HepG2 (cell line): ENCODE results near the gene UGT1A7. TPM values are rescaled to one million over a fixed set of nuclear protein-coding genes. Genes with fewer than 3 reads are reported as not detected.

Experiments
- CHD2 ChIP-seq: IDR thresholded peaks from 2 replicates; pipeline ENCODE4 v1.6.1; 2011; ENCODE audit warnings: low read depth, low read length, improper control_type of control experiment
- FOXA1 ChIP-seq, 2 experiments: fragments of 450-650 bp in 1 of 2; sonication (generic) in 1 of 2; formaldehyde crosslinking in 1 of 2; IDR thresholded peaks; 2 replicates each; pipeline versions ENCODE4 v1.4.0 to v1.6.1; 2016 to 2020; ENCODE audit warnings: missing genetic modification reagents in 1 of 2
- GATAD1 ChIP-seq: IDR thresholded peaks from 2 replicates; pipeline ENCODE4 v1.6.1; 2016; ENCODE audit warnings: missing genetic modification reagents, missing compliant biosample characterization
- HNF4G ChIP-seq, 2 experiments: sonication (generic) in 1 of 2; formaldehyde crosslinking in 1 of 2; IDR thresholded peaks; 2 replicates each; pipeline versions ENCODE4 v1.4.0 to v1.6.1; 2011 to 2020; ENCODE audit warnings: borderline replicate concordance in 2 of 2, low read depth in 2 of 2, mild to moderate bottlenecking in 2 of 2, low read length in 1 of 2, missing genetic modification reagents in 1 of 2, moderate library complexity in 1 of 2
- HNRNPK ChIP-seq: fragments of 200-400 bp; formaldehyde crosslinking; IDR thresholded peaks from 2 replicates; pipeline ENCODE4 v1.6.1; 2018; ENCODE audit warnings: low read length, low read depth, moderate library complexity, mild to moderate bottlenecking; ENCODE audit not compliant: poor library complexity, severe bottlenecking
- IRF2 ChIP-seq: IDR thresholded peaks from 2 replicates; pipeline ENCODE4 v1.6.1; 2018; ENCODE audit warnings: missing genetic modification reagents, missing compliant biosample characterization
- KDM2A ChIP-seq: sonication (generic); formaldehyde crosslinking; IDR thresholded peaks from 2 replicates; pipeline ENCODE4 v1.4.0; 2020; ENCODE audit warnings: low read depth, missing genetic modification reagents, borderline replicate concordance
- MAZ ChIP-seq, 2 experiments: sonication (generic) in 1 of 2; formaldehyde crosslinking in 1 of 2; IDR thresholded peaks; 2 replicates each; pipeline versions ENCODE4 v1.5.0 to v1.6.1; 2012 to 2020; ENCODE audit warnings: low read depth in 2 of 2, mild to moderate bottlenecking in 2 of 2, borderline replicate concordance in 1 of 2, improper control_type of control experiment in 1 of 2, low read length in 1 of 2, missing genetic modification reagents in 1 of 2, moderate library complexity in 1 of 2
- NFYB ChIP-seq: sonication (generic); formaldehyde crosslinking; IDR thresholded peaks from 2 replicates; pipeline ENCODE4 v1.4.0; 2020; ENCODE audit warnings: missing genetic modification reagents
- ONECUT2 ChIP-seq: sonication (generic); formaldehyde crosslinking; IDR thresholded peaks from 2 replicates; pipeline ENCODE4 v1.4.0; 2020; ENCODE audit warnings: missing genetic modification reagents
- SRSF1 ChIP-seq: fragments of 200-400 bp; formaldehyde crosslinking; optimal IDR thresholded peaks from 2 replicates; pipeline ENCODE3; 2017; ENCODE audit warnings: mild to moderate bottlenecking, low read depth, low read length, moderate library complexity
- STAG1 ChIP-seq: sonication (generic); formaldehyde crosslinking; IDR thresholded peaks from 2 replicates; pipeline ENCODE4 v1.4.0; 2020; ENCODE audit warnings: missing genetic modification reagents
- TCF12 ChIP-seq, 2 experiments: fragments of 450-650 bp in 1 of 2; sonication (generic) in 1 of 2; formaldehyde crosslinking in 1 of 2; IDR thresholded peaks; 2 replicates each; pipeline versions ENCODE4 v1.6.1 to v1.8.0; 2017 to 2022; ENCODE audit warnings: antibody characterized with exemption in 1 of 2, mild to moderate bottlenecking in 1 of 2, missing genetic modification reagents in 1 of 2, moderate library complexity in 1 of 2
- TRIM24 ChIP-seq: sonication (generic); formaldehyde crosslinking; IDR thresholded peaks from 2 replicates; pipeline ENCODE4 v1.8.0; 2022; ENCODE audit warnings: mild to moderate bottlenecking, missing genetic modification reagents
- XBP1 ChIP-seq: sonication (generic); formaldehyde crosslinking; IDR thresholded peaks from 2 replicates; pipeline ENCODE4 v1.5.0; 2020; ENCODE audit warnings: missing genetic modification reagents
- ZMYM3 ChIP-seq: sonication (generic); formaldehyde crosslinking; IDR thresholded peaks from 2 replicates; pipeline ENCODE4 v1.5.1; 2020; ENCODE audit warnings: mild to moderate bottlenecking, missing genetic modification reagents
- ZNF12 ChIP-seq: sonication (generic); formaldehyde crosslinking; IDR thresholded peaks from 2 replicates; pipeline ENCODE4 v1.5.0; 2020; ENCODE audit warnings: missing genetic modification reagents
- ZNF232 ChIP-seq: sonication (generic); formaldehyde crosslinking; IDR thresholded peaks from 2 replicates; pipeline ENCODE4 v1.4.0; 2020; ENCODE audit warnings: missing genetic modification reagents, borderline replicate concordance
- ZNF33B ChIP-seq: sonication (generic); formaldehyde crosslinking; IDR thresholded peaks from 2 replicates; pipeline ENCODE4 v1.5.1; 2020; ENCODE audit warnings: mild to moderate bottlenecking, missing genetic modification reagents
- ZNF589 ChIP-seq: sonication (generic); formaldehyde crosslinking; conservative IDR thresholded peaks from 2 replicates; pipeline ENCODE4 v1.8.0; 2022; ENCODE audit warnings: mild to moderate bottlenecking, moderate library complexity, missing genetic modification reagents
- ZNF703 ChIP-seq: sonication (generic); formaldehyde crosslinking; IDR thresholded peaks from 2 replicates; pipeline ENCODE4 v1.5.1; 2020; ENCODE audit warnings: missing genetic modification reagents, mild to moderate bottlenecking, moderate library complexity, borderline replicate concordance
- ZNF746 ChIP-seq: sonication (generic); formaldehyde crosslinking; IDR thresholded peaks from 2 replicates; pipeline ENCODE4 v1.8.0; 2022; ENCODE audit warnings: mild to moderate bottlenecking, missing genetic modification reagents
- ZNF777 ChIP-seq: sonication (generic); formaldehyde crosslinking; IDR thresholded peaks from 2 replicates; pipeline ENCODE4 v1.4.0; 2020; ENCODE audit warnings: missing genetic modification reagents
- polyA plus RNA-seq, 8 experiments: library from polyadenylated mRNA; depleted of rRNA in 3 of 8; stranded (reverse) in 7 of 8; unstranded in 1 of 8; fragments of >200 nt; fragmentation: Illumina TruSeq in 4 of 8; extraction: Trizol in 4 of 8; gene quantifications; 2 replicates each; pipeline versions ENCODE4 v1.2.1 to v1.2.3, GENCODE V29; 2011 to 2016; ENCODE audit warnings: low read depth in 4 of 8, missing spikeins in 1 of 8, mixed read lengths in 1 of 8; ENCODE audit not compliant: insufficient read depth in 1 of 8
- total RNA-seq, 5 experiments: library from RNA; depleted of rRNA; stranded (reverse); fragments of >200 nt; fragmentation: Illumina TruSeq; extraction: Trizol; gene quantifications; 2 replicates each; pipeline ENCODE4 v1.2.3, GENCODE V29; 2016; ENCODE audit warnings: low read depth in 1 of 5
- TF ChIP-seq, protein P1 (sequence below): IDR thresholded peaks from 2 replicates; pipeline ENCODE4 v1.6.1; 2016; ENCODE audit warnings: low read depth
- TF ChIP-seq, protein P2 (sequence below): sonication (generic); formaldehyde crosslinking; IDR thresholded peaks from 2 replicates; pipeline ENCODE4 v1.5.1; 2020; ENCODE audit warnings: mild to moderate bottlenecking, moderate library complexity, missing genetic modification reagents
- TF ChIP-seq, protein P3 (sequence below): sonication (generic); formaldehyde crosslinking; IDR thresholded peaks from 2 replicates; pipeline ENCODE4 v1.8.1; 2023; ENCODE audit warnings: missing genetic modification reagents, mild to moderate bottlenecking, borderline replicate concordance
- TF ChIP-seq, protein P4 (sequence below): sonication (generic); formaldehyde crosslinking; IDR thresholded peaks from 2 replicates; pipeline ENCODE4 v1.4.0; 2020; ENCODE audit warnings: mild to moderate bottlenecking, missing genetic modification reagents

UGT1A7 gene
- total and polyA plus RNA-seq, 2 of the 13 experiments (the other 11 are each of a cell fraction or from before 2014, with no cell fraction given) = not detected

DNA sequence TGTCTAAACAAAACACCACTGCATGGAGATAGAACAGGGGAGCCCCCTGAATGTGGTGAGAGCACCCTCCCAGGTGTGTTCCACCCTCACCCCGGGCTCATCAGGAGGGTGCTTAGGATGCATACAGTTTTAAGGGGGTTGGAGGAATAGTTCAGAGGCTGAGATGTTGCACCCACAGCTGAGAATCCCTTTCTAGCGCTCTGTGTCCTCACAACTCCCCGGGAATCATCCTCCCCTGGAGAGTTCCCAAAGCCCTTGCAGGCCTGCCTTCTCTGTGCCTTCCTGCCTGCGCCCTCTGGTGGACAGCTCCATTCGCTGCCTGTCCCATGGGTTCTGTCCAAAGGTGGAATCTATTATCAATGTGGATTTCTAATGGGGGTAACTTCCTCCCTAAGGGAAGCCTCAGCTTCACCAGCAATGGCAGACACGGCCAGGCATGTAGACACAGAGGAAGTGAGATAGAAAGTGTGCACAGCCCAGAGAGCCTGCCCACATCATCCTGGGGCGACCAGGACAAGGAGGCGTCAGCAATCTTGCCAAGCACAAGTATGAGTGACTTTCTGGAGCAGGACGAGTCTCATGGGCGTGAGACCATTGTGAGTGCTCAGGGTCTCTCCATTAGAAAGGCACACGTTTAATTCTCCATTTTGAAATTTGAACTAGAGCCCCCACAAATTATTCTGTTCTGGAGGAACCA lies 29.8 kb downstream of the UGT1A7 start (continued):
- 0 out of 2 replicates have a peak, but pooled peaks have one; percentile 41 for TF ChIP-seq HNF4G (IDR thresholded peaks at IDR 0.05; ENCODE audit: borderline replicate concordance, low read depth, low read length)
- no peak for TF ChIP-seq HNF4G (CRISPR knock-in tag; IDR thresholded peaks at IDR 0.05; ENCODE audit: borderline replicate concordance, low read depth)
- TF ChIP-seq, protein P1, sequence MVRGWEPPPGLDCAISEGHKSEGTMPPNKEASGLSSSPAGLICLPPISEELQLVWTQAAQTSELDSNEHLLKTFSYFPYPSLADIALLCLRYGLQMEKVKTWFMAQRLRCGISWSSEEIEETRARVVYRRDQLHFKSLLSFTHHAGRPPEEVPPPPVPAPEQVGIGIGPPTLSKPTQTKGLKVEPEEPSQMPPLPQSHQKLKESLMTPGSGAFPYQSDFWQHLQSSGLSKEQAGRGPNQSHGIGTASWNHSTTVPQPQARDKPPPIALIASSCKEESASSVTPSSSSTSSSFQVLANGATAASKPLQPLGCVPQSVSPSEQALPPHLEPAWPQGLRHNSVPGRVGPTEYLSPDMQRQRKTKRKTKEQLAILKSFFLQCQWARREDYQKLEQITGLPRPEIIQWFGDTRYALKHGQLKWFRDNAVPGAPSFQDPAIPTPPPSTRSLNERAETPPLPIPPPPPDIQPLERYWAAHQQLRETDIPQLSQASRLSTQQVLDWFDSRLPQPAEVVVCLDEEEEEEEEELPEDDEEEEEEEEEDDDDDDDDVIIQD (CRISPR knock-in tag) = no peak
- no peak for TF ChIP-seq CHD2
- no peak for TF ChIP-seq ZNF703
- no peak for TF ChIP-seq ONECUT2
- no peak for TF ChIP-seq HNRNPK
- no peak for TF ChIP-seq ZNF232 (CRISPR knock-in tag)
- no peak for TF ChIP-seq ZMYM3 (CRISPR knock-in tag)
- TF ChIP-seq TRIM24 (CRISPR knock-in tag) = no peak
- no peak for TF ChIP-seq ZNF589
- 0 out of 2 replicates have a peak, but pooled peaks have one; percentile 22 for TF ChIP-seq IRF2 (CRISPR knock-in tag)
- 0 out of 2 replicates have a peak, but pooled peaks have one; percentile 62 for TF ChIP-seq ZNF33B (CRISPR knock-in tag)
- TF ChIP-seq TCF12 (IDR thresholded peaks at IDR 0.05) = no peak
- TF ChIP-seq TCF12 (CRISPR knock-in tag; IDR thresholded peaks at IDR 0.05) = no peak
- TF ChIP-seq ZNF746 (CRISPR knock-in tag) = no peak
- TF ChIP-seq, protein P2, sequence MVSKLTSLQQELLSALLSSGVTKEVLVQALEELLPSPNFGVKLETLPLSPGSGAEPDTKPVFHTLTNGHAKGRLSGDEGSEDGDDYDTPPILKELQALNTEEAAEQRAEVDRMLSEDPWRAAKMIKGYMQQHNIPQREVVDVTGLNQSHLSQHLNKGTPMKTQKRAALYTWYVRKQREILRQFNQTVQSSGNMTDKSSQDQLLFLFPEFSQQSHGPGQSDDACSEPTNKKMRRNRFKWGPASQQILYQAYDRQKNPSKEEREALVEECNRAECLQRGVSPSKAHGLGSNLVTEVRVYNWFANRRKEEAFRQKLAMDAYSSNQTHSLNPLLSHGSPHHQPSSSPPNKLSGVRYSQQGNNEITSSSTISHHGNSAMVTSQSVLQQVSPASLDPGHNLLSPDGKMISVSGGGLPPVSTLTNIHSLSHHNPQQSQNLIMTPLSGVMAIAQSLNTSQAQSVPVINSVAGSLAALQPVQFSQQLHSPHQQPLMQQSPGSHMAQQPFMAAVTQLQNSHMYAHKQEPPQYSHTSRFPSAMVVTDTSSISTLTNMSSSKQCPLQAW (CRISPR knock-in tag) = peak; percentile 61; the same call in 1 of the 2 replicates
- peak; percentile 87 for TF ChIP-seq STAG1 (CRISPR knock-in tag)
- TF ChIP-seq KDM2A (CRISPR knock-in tag) = peak; percentile 42; the same call in 1 of the 2 replicates
- TF ChIP-seq GATAD1 = no peak
- TF ChIP-seq XBP1 (CRISPR knock-in tag) = no peak
- TF ChIP-seq SRSF1 = no peak
- no peak for TF ChIP-seq ZNF12 (CRISPR knock-in tag)
- no peak for TF ChIP-seq FOXA1 (IDR thresholded peaks at IDR 0.05)
- TF ChIP-seq FOXA1 (CRISPR knock-in tag; IDR thresholded peaks at IDR 0.05) = no peak
- TF ChIP-seq NFYB (CRISPR knock-in tag) = no peak
- TF ChIP-seq MAZ (IDR thresholded peaks at IDR 0.05; ENCODE audit: borderline replicate concordance, low read depth, low read length) = no peak
- TF ChIP-seq MAZ (CRISPR knock-in tag; IDR thresholded peaks at IDR 0.05; ENCODE audit: low read depth) = no peak
- TF ChIP-seq, protein P3, sequence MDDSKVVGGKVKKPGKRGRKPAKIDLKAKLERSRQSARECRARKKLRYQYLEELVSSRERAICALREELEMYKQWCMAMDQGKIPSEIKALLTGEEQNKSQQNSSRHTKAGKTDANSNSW (CRISPR knock-in tag) = no peak
- no peak for TF ChIP-seq ZNF777 (CRISPR knock-in tag)
- TF ChIP-seq, protein P4, sequence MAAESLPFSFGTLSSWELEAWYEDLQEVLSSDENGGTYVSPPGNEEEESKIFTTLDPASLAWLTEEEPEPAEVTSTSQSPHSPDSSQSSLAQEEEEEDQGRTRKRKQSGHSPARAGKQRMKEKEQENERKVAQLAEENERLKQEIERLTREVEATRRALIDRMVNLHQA (CRISPR knock-in tag) = no peak
